GM18502 (cell line): ENCODE results near the gene CFAP90.

ENCODE experiments used
- ATAC-seq: cut with Tn5 transposase; IDR thresholded peaks from one replicate; pipeline ENCODE4 v1.9.1; 2021; ENCODE audit warnings: mild to moderate bottlenecking; ENCODE audit not compliant: unreplicated experiment, poor library complexity

CFAP90 gene

GRCh38 chr5:7784683-7785380 is 66.1 kb downstream of the CFAP90 start:
- no peak for ATAC-seq

DNA sequence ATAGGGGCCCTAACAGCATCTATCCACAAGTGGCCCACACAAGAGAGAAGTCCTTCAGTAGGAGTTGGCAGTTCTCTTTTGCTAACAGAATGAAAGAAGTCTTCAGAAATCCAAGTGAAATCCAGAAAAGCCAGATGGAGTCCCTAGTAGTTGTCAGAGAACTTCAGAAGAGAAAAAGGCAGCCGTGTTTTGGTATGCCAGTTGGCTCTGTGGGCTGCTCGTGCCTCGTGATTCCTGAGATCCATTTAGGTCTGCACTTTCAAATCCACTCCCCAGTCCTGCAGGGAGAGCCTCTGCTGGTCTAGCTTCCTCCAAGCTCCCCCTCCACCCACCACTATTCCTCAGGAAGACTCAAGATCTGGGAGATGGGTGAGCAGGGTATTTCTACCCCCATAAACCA is 69.0 kb downstream of the CFAP90 start:
- ATAC-seq = no peak
